H9 (cell line): ENCODE measurements around the gene CADPS2. TPM values are rescaled to one million over a fixed set of nuclear protein-coding genes. Genes with fewer than 3 reads are reported as not detected.

Experiments used
- DNase-seq: peaks from one replicate; pipeline ENCODE4 v3.0.0-alpha.2; 2017
- H2AFZ ChIP-seq: one replicate; pipeline ENCODE4 v1.6.1; 2013; ENCODE audit warnings: mild to moderate bottlenecking, low read length, control low read depth, moderate library complexity
- H2AK5ac ChIP-seq: 2 replicates; pipeline ENCODE4 v1.6.1; 2013; ENCODE audit warnings: low read length, control low read depth, mixed read lengths; ENCODE audit not compliant: insufficient read length
- H2BK120ac ChIP-seq: one replicate; pipeline ENCODE4 v1.6.1; 2013; ENCODE audit warnings: low read depth, mild to moderate bottlenecking, low read length, control low read depth, inconsistent platforms; ENCODE audit not compliant: poor library complexity, severe bottlenecking
- H2BK12ac ChIP-seq: 2 replicates; pipeline ENCODE4 v1.6.1; 2013; ENCODE audit warnings: low read length, control low read depth, mixed read lengths, low read depth; ENCODE audit not compliant: insufficient read length
- H2BK15ac ChIP-seq: 2 replicates; pipeline ENCODE4 v1.6.1; 2013; ENCODE audit warnings: low read depth, low read length, control low read depth
- H2BK20ac ChIP-seq: one replicate; pipeline ENCODE4 v1.6.1; 2013; ENCODE audit warnings: low read depth, mild to moderate bottlenecking, low read length, control low read depth, inconsistent platforms; ENCODE audit not compliant: poor library complexity, severe bottlenecking
- H2BK5ac ChIP-seq: 2 replicates; pipeline ENCODE4 v1.6.1; 2013; ENCODE audit warnings: low read length, control low read depth, mixed read lengths; ENCODE audit not compliant: insufficient read length
- H3K14ac ChIP-seq: 2 replicates; pipeline ENCODE4 v1.6.1; 2013; ENCODE audit warnings: low read length, control low read depth; ENCODE audit not compliant: insufficient read depth
- H3K18ac ChIP-seq: 2 replicates; pipeline ENCODE4 v1.6.1; 2013; ENCODE audit warnings: low read depth, mild to moderate bottlenecking, mixed read lengths, low read length, control low read depth; ENCODE audit not compliant: insufficient read length
- H3K23ac ChIP-seq: 2 replicates; pipeline ENCODE4 v1.6.1; 2013; ENCODE audit warnings: low read length, control low read depth, mixed read lengths, low read depth; ENCODE audit not compliant: insufficient read length
- H3K23me2 ChIP-seq: 2 replicates; pipeline ENCODE4 v1.6.1; 2013; ENCODE audit warnings: low read depth, mild to moderate bottlenecking, mixed read lengths, low read length, control low read depth; ENCODE audit not compliant: insufficient read length, poor library complexity, severe bottlenecking
- H3K27ac ChIP-seq: 2 replicates; pipeline ENCODE4 v1.5.1; 2013; ENCODE audit warnings: low read length, control low read depth, mixed read lengths, low read depth; ENCODE audit not compliant: insufficient read length
- H3K27me3 ChIP-seq: 2 replicates; pipeline ENCODE4 v1.6.1; 2013; ENCODE audit warnings: low read length, control low read depth, inconsistent platforms; ENCODE audit not compliant: insufficient read depth
- H3K4ac ChIP-seq: 2 replicates; pipeline ENCODE4 v1.6.1; 2013; ENCODE audit warnings: low read depth, mild to moderate bottlenecking, control low read depth, inconsistent platforms, low read length, moderate library complexity
- H3K4me1 ChIP-seq: 2 replicates; pipeline ENCODE4 v1.6.1; 2013; ENCODE audit warnings: low read length, control low read depth, inconsistent platforms; ENCODE audit not compliant: insufficient read depth
- H3K4me2 ChIP-seq: 2 replicates; pipeline ENCODE4 v1.6.1; 2013; ENCODE audit warnings: low read length, control low read depth, mixed read lengths; ENCODE audit not compliant: insufficient read length, insufficient read depth
- H3K56ac ChIP-seq: 2 replicates; pipeline ENCODE4 v1.6.1; 2013; ENCODE audit warnings: low read depth, mild to moderate bottlenecking, mixed read lengths, low read length, control low read depth; ENCODE audit not compliant: insufficient read length
- H3K79me1 ChIP-seq: 2 replicates; pipeline ENCODE4 v1.6.1; 2013; ENCODE audit warnings: low read depth, mild to moderate bottlenecking, moderate library complexity, low read length, control low read depth, inconsistent platforms; ENCODE audit not compliant: insufficient read depth, poor library complexity, severe bottlenecking
- H3K79me2 ChIP-seq: 2 replicates; pipeline ENCODE4 v1.6.1; 2013; ENCODE audit warnings: low read length, control low read depth, inconsistent platforms; ENCODE audit not compliant: insufficient read depth
- H3K9ac ChIP-seq: 2 replicates; pipeline ENCODE4 v1.6.1; 2013; ENCODE audit warnings: low read length, control low read depth, mixed read lengths; ENCODE audit not compliant: insufficient read length; ENCODE audit errors: extremely low read depth
- H3K9me3 ChIP-seq: one replicate; pipeline ENCODE4 v1.6.1; 2013; ENCODE audit warnings: low read depth, low read length, inconsistent platforms; ENCODE audit not compliant: control insufficient read depth
- H3T11ph ChIP-seq: one replicate; pipeline ENCODE4 v1.6.1; 2013; ENCODE audit warnings: mild to moderate bottlenecking, low read length, control low read depth, inconsistent platforms
- H4K20me1 ChIP-seq: one replicate; pipeline ENCODE4 v1.6.1; 2013; ENCODE audit not compliant: control insufficient read depth, insufficient read length, insufficient read depth
- H4K5ac ChIP-seq: 2 replicates; pipeline ENCODE4 v1.6.1; 2013; ENCODE audit warnings: low read depth, mild to moderate bottlenecking, mixed read lengths, low read length, control low read depth; ENCODE audit not compliant: insufficient read length
- H4K8ac ChIP-seq: replicated peaks from 2 replicates; pipeline ENCODE4 v1.6.1; 2013; ENCODE audit warnings: low read length, control low read depth, mixed read lengths, low read depth; ENCODE audit not compliant: insufficient read length
- H4K91ac ChIP-seq: 2 replicates; pipeline ENCODE4 v1.6.1; 2013; ENCODE audit warnings: low read depth, mild to moderate bottlenecking, moderate library complexity, mixed read lengths, low read length, control low read depth; ENCODE audit not compliant: insufficient read length
- H3K27ac Mint-ChIP-seq, 3 experiments: 2 replicates in 2 of 3; 3 replicates in 1 of 3; pipeline ENCODE4 v1.8.0; 2020 to 2021; ENCODE audit warnings: mixed read lengths in 3 of 3, mild to moderate bottlenecking in 1 of 3, moderate library complexity in 1 of 3
- H3K27me3 Mint-ChIP-seq: 2 replicates; pipeline ENCODE4 v1.8.0; 2021; ENCODE audit warnings: low read depth, mild to moderate bottlenecking, moderate library complexity, mixed read lengths
- H3K36me3 Mint-ChIP-seq, 3 experiments: 2 replicates in 2 of 3; 3 replicates in 1 of 3; pipeline ENCODE4 v1.8.0; 2020 to 2021; ENCODE audit warnings: low read depth in 3 of 3, mixed read lengths in 3 of 3; ENCODE audit not compliant: insufficient read depth in 1 of 3
- H3K4me1 Mint-ChIP-seq, 2 experiments: 2 replicates each; pipeline ENCODE4 v1.8.0; 2020; ENCODE audit warnings: mixed read lengths in 2 of 2
- H3K4me3 Mint-ChIP-seq, 2 experiments: 2 replicates in 1 of 2; 3 replicates in 1 of 2; pipeline ENCODE4 v1.8.0; 2020 to 2021; ENCODE audit warnings: mild to moderate bottlenecking in 2 of 2, mixed read lengths in 2 of 2, moderate library complexity in 1 of 2
- H3K9me3 Mint-ChIP-seq, 2 experiments: 2 replicates in 1 of 2; 3 replicates in 1 of 2; pipeline ENCODE4 v1.8.0; 2020; ENCODE audit warnings: mild to moderate bottlenecking in 2 of 2, mixed read lengths in 2 of 2, moderate library complexity in 1 of 2
- WGBS: extraction: QIAGEN DNeasy Blood & Tissue Kit; methylation state at CpG from one replicate; pipeline ENCODE4 v1.1.7; 2013; ENCODE audit warnings: missing lambda C conversion rate, low lambda C conversion rate, mixed read lengths; ENCODE audit not compliant: insufficient read length; ENCODE audit errors: extremely low coverage; 5-methylcytosine and 5-hydroxymethylcytosine counted together
- total RNA-seq: library from RNA; stranded (reverse); gene quantifications from 2 replicates; pipeline ENCODE4 v1.2.1, GENCODE V29; 2021
- TF ChIP-seq, protein P1 (sequence below): fragments of 200-600 bp; sonication (generic); conservative IDR thresholded peaks from 3 replicates; pipeline ENCODE4 v1.8.0; 2021; ENCODE audit warnings: antibody characterized with exemption, mild to moderate bottlenecking

Gene CADPS2
- total RNA-seq, 1 experiment from 2014 or later, result 7.1 TPM

DNA sequence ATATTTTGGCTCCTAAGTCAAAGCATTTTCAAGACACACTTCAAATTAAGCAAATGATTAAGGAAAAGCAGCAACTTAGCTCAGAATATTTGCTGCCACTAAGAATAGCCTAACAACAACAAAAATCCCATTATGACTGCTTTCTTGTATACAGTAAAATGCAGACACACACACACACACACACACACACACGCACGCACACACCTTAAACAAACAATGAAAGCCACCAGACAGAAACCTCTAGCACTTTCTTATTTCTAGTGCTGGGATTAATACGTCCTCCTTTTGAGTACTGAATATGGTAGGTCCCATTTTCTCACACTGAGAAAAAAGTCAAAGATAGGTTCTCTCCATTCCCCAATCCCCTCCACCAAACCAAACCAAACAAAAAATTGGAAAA lies 558.3 kb downstream of the CADPS2 start:
- Histone ChIP-seq H3K4me2 (no peak overlapping the region), H3K4me1 (peaks cover 11% of the 10 kb centered on the region; the same call in 1 of the 2 replicates)

More for the DNA sequence above, 558.3 kb downstream of the CADPS2 start:
- no peak for DNase-seq
- Histone ChIP-seq H3K56ac (no peak overlapping the region), H4K5ac (no peak overlapping the region), H3K23ac (no peak overlapping the region), H4K91ac (no peak overlapping the region), H3K4ac (no peak overlapping the region), H2BK120ac (no peak overlapping the region), H3K23me2 (no peaks in the 10 kb centered on the region), H2BK5ac (no peak overlapping the region), H3K27ac (no peak overlapping the region), H2AK5ac (no peak overlapping the region), H3K14ac (no peak overlapping the region), H3K18ac (no peak overlapping the region), H4K8ac (no peak overlapping the region), H3K9ac (no peak overlapping the region), H2BK20ac (no peak overlapping the region), H2BK12ac (no peak overlapping the region), H3K79me1 (no peaks in the 10 kb centered on the region), H3T11ph (no peak overlapping the region), H3K27me3 (no peaks in the 10 kb centered on the region), H2BK15ac (no peak overlapping the region), H2AFZ (no peak overlapping the region), H3K79me2 (no peaks in the 10 kb centered on the region), H3K9me3 (no peaks in the 10 kb centered on the region), H4K20me1 (no peaks in the 10 kb centered on the region)
- Mint-ChIP-seq H3K9me3 (no peaks in the 10 kb centered on the region), H3K4me1 (peaks cover 56 to 58% of the 10 kb centered on the region in 2 experiments), H3K27ac (peak overlapping the region; percentile 18 to 97 (median 94); a peak in 5 of 7 replicates), H3K36me3 (no peaks in the 10 kb centered on the region), H3K4me3 (peak overlapping the region in 1 of 2 experiments; percentile 1; a peak in 1 of 5 replicates), H3K27me3 (no peaks in the 10 kb centered on the region)
- no CpG with 5 or more reads among the region's 3 CpGs for WGBS
- TF ChIP-seq, protein P1, sequence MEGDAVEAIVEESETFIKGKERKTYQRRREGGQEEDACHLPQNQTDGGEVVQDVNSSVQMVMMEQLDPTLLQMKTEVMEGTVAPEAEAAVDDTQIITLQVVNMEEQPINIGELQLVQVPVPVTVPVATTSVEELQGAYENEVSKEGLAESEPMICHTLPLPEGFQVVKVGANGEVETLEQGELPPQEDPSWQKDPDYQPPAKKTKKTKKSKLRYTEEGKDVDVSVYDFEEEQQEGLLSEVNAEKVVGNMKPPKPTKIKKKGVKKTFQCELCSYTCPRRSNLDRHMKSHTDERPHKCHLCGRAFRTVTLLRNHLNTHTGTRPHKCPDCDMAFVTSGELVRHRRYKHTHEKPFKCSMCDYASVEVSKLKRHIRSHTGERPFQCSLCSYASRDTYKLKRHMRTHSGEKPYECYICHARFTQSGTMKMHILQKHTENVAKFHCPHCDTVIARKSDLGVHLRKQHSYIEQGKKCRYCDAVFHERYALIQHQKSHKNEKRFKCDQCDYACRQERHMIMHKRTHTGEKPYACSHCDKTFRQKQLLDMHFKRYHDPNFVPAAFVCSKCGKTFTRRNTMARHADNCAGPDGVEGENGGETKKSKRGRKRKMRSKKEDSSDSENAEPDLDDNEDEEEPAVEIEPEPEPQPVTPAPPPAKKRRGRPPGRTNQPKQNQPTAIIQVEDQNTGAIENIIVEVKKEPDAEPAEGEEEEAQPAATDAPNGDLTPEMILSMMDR, result no peak
